Measurements from ENCODE around the gene ZNF140.
A peak's percentile ranks its signal among the peaks of the same experiment; 100 is the strongest.

The ZNF140 gene

GRCh38 chr12:133130038-133130807 lies 49.5 kb downstream of the ZNF140 start, which contains the start of the genes ZNF10 and ZNF891:
TSS of gene ZNF10 (plus strand) at chr12:133130627. CDS start at chr12:133144493, 13,866 bp downstream.
TSS of gene ZNF891 (minus strand) at chr12:133130274. CDS start at chr12:133121918, 8,356 bp downstream.
- DNase-seq (ENCODE audit: low read depth) = peak; percentile 93

GRCh38 chr12:133130808-133131128 lies 50.0 kb downstream of the ZNF140 start:
- DNase-seq (ENCODE audit: low read depth) = no peak

- DNase-seq (ENCODE audit: low read depth) = no peak
Measured at GRCh38 chr12:133135747-133136146, 55.0 kb downstream of the ZNF140 start.

- no peak for DNase-seq (ENCODE audit: low read depth)
Measured at GRCh38 chr12:133145981-133146380, 65.3 kb downstream of the ZNF140 start.

- no peak for DNase-seq (ENCODE audit: low read depth)
Measured at GRCh38 chr12:133156125-133156690, 75.5 kb downstream of the ZNF140 start.
